Measurements from ENCODE around the gene SEMA4G. TPM values are rescaled to one million over a fixed set of nuclear protein-coding genes. Genes with fewer than 3 reads are reported as not detected.

SEMA4G gene
- total and polyA plus RNA-seq, 2 experiments from 2014 or later, result 5.3 to 8.5 TPM

DNA sequence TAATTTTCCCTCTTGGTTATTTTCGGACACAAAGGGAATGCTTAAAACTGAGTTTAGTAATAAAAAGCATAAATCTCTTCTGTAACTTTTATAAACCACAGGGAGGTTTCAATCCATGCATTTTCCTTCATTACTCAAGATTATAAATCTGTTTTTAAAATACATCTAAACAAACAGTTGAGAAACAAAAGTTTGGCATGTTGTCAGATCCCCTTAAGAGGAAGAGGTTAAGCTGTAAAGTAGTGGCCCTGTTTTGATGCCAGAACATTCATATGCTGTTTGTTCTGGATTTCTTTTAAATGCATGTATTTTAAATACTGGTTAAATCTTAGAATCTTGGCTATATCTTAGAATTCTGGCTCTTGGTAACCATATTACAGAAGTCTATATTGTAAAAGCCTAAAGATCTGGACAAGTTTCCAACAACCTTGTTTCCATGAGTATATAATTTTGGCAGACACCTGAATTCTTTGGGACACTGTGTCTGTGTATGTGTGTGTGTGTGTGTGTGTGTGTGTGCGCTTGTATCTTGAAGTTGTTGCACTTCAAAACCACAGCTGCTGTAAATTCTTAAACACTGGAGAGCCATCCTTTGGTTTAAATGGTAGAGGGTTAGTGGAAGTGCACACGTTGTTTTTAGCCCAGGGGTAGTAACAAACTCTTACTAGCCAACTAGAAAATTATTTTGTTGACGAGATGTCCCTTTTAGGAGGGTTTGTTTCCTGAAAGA lies 6.8 kb upstream of the SEMA4G start:
- 0 out of 2 replicates have a peak, but pooled peaks cover 10% of the 10 kb centered on the region for H3K36me3 ChIP-seq (ENCODE audit: insufficient read depth)
- H3F3A ChIP-seq (replicated peaks; ENCODE audit: low read depth), result no peaks in the 10 kb centered on the region
- Mint-ChIP-seq H3K27me3 (ENCODE audit: insufficient read depth, low read depth, poor library complexity) (no peaks in the 10 kb centered on the region), H3K9me3 (no peaks in the 10 kb centered on the region), H3K36me3 (ENCODE audit: low read depth) (peaks cover 24% of the 10 kb centered on the region; the same call in 2 of the 3 replicates), H3K4me1 (0 out of 3 replicates have a peak, but pooled peaks cover 1% of the 10 kb centered on the region), H3K4me3 (no peak overlapping the region), H3K27ac (no peak overlapping the region)
- TF ChIP-seq, protein P1, sequence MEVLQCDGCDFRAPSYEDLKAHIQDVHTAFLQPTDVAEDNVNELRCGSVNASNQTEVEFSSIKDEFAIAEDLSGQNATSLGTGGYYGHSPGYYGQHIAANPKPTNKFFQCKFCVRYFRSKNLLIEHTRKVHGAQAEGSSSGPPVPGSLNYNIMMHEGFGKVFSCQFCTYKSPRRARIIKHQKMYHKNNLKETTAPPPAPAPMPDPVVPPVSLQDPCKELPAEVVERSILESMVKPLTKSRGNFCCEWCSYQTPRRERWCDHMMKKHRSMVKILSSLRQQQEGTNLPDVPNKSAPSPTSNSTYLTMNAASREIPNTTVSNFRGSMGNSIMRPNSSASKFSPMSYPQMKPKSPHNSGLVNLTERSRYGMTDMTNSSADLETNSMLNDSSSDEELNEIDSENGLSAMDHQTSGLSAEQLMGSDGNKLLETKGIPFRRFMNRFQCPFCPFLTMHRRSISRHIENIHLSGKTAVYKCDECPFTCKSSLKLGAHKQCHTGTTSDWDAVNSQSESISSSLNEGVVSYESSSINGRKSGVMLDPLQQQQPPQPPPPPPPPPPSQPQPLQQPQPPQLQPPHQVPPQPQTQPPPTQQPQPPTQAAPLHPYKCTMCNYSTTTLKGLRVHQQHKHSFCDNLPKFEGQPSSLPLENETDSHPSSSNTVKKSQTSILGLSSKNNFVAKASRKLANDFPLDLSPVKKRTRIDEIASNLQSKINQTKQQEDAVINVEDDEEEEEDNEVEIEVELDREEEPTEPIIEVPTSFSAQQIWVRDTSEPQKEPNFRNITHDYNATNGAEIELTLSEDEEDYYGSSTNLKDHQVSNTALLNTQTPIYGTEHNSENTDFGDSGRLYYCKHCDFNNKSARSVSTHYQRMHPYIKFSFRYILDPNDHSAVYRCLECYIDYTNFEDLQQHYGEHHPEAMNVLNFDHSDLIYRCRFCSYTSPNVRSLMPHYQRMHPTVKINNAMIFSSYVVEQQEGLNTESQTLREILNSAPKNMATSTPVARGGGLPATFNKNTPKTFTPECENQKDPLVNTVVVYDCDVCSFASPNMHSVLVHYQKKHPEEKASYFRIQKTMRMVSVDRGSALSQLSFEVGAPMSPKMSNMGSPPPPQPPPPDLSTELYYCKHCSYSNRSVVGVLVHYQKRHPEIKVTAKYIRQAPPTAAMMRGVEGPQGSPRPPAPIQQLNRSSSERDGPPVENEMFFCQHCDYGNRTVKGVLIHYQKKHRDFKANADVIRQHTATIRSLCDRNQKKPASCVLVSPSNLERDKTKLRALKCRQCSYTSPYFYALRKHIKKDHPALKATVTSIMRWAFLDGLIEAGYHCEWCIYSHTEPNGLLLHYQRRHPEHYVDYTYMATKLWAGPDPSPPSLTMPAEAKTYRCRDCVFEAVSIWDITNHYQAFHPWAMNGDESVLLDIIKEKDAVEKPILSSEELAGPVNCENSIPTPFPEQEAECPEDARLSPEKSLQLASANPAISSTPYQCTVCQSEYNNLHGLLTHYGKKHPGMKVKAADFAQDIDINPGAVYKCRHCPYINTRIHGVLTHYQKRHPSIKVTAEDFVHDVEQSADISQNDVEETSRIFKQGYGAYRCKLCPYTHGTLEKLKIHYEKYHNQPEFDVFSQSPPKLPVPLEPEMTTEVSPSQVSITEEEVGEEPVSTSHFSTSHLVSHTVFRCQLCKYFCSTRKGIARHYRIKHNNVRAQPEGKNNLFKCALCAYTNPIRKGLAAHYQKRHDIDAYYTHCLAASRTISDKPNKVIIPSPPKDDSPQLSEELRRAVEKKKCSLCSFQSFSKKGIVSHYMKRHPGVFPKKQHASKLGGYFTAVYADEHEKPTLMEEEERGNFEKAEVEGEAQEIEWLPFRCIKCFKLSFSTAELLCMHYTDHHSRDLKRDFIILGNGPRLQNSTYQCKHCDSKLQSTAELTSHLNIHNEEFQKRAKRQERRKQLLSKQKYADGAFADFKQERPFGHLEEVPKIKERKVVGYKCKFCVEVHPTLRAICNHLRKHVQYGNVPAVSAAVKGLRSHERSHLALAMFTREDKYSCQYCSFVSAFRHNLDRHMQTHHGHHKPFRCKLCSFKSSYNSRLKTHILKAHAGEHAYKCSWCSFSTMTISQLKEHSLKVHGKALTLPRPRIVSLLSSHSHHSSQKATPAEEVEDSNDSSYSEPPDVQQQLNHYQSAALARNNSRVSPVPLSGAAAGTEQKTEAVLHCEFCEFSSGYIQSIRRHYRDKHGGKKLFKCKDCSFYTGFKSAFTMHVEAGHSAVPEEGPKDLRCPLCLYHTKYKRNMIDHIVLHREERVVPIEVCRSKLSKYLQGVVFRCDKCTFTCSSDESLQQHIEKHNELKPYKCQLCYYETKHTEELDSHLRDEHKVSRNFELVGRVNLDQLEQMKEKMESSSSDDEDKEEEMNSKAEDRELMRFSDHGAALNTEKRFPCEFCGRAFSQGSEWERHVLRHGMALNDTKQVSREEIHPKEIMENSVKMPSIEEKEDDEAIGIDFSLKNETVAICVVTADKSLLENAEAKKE (CRISPR knock-in tag; IDR thresholded peaks at IDR 0.05), result no peak
- no peak for TF ChIP-seq CREB1 (CRISPR knock-in tag; IDR thresholded peaks at IDR 0.05; ENCODE audit: low read depth)
- no peak for TF ChIP-seq NANOG (IDR thresholded peaks at IDR 0.05; ENCODE audit: borderline replicate concordance)
- TF ChIP-seq, protein P2, sequence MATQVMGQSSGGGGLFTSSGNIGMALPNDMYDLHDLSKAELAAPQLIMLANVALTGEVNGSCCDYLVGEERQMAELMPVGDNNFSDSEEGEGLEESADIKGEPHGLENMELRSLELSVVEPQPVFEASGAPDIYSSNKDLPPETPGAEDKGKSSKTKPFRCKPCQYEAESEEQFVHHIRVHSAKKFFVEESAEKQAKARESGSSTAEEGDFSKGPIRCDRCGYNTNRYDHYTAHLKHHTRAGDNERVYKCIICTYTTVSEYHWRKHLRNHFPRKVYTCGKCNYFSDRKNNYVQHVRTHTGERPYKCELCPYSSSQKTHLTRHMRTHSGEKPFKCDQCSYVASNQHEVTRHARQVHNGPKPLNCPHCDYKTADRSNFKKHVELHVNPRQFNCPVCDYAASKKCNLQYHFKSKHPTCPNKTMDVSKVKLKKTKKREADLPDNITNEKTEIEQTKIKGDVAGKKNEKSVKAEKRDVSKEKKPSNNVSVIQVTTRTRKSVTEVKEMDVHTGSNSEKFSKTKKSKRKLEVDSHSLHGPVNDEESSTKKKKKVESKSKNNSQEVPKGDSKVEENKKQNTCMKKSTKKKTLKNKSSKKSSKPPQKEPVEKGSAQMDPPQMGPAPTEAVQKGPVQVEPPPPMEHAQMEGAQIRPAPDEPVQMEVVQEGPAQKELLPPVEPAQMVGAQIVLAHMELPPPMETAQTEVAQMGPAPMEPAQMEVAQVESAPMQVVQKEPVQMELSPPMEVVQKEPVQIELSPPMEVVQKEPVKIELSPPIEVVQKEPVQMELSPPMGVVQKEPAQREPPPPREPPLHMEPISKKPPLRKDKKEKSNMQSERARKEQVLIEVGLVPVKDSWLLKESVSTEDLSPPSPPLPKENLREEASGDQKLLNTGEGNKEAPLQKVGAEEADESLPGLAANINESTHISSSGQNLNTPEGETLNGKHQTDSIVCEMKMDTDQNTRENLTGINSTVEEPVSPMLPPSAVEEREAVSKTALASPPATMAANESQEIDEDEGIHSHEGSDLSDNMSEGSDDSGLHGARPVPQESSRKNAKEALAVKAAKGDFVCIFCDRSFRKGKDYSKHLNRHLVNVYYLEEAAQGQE (IDR thresholded peaks at IDR 0.05; ENCODE audit: unreplicated experiment), result no peak
- TF ChIP-seq ZNF114 (CRISPR knock-in tag; IDR thresholded peaks at IDR 0.05), result no peak
- TF ChIP-seq, protein P3, sequence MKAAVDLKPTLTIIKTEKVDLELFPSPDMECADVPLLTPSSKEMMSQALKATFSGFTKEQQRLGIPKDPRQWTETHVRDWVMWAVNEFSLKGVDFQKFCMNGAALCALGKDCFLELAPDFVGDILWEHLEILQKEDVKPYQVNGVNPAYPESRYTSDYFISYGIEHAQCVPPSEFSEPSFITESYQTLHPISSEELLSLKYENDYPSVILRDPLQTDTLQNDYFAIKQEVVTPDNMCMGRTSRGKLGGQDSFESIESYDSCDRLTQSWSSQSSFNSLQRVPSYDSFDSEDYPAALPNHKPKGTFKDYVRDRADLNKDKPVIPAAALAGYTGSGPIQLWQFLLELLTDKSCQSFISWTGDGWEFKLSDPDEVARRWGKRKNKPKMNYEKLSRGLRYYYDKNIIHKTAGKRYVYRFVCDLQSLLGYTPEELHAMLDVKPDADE (IDR thresholded peaks at IDR 0.05), result no peak
- TF ChIP-seq POLR2AphosphoS5 (IDR thresholded peaks at IDR 0.05; ENCODE audit: low read depth), result no peak
- no peak for TF ChIP-seq EZH2phosphoT487 (IDR thresholded peaks at IDR 0.05; ENCODE audit: unreplicated experiment)
- TF ChIP-seq, protein P4, sequence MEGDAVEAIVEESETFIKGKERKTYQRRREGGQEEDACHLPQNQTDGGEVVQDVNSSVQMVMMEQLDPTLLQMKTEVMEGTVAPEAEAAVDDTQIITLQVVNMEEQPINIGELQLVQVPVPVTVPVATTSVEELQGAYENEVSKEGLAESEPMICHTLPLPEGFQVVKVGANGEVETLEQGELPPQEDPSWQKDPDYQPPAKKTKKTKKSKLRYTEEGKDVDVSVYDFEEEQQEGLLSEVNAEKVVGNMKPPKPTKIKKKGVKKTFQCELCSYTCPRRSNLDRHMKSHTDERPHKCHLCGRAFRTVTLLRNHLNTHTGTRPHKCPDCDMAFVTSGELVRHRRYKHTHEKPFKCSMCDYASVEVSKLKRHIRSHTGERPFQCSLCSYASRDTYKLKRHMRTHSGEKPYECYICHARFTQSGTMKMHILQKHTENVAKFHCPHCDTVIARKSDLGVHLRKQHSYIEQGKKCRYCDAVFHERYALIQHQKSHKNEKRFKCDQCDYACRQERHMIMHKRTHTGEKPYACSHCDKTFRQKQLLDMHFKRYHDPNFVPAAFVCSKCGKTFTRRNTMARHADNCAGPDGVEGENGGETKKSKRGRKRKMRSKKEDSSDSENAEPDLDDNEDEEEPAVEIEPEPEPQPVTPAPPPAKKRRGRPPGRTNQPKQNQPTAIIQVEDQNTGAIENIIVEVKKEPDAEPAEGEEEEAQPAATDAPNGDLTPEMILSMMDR (conservative IDR thresholded peaks at IDR 0.05; ENCODE audit: low read depth in 2 of 2), result no peak
- no peak for TF ChIP-seq STAT1 (IDR thresholded peaks at IDR 0.05; ENCODE audit: unreplicated experiment)
- no peak for TF ChIP-seq EZH2 (IDR thresholded peaks at IDR 0.05; ENCODE audit: low read depth, unreplicated experiment)
- TF ChIP-seq JUNB (IDR thresholded peaks at IDR 0.05; ENCODE audit: unreplicated experiment), result no peak
- no peak for TF ChIP-seq ZNF331 (CRISPR knock-in tag; IDR thresholded peaks at IDR 0.05; ENCODE audit: low read depth)
- DNase-seq (ENCODE audit: low spot score), result no peak
- ATAC-seq, result no peak
- no peaks in the 10 kb centered on the region for H3K4me1 ChIP-seq (ENCODE audit: insufficient read depth)
- H3K9me2 ChIP-seq (ENCODE audit: insufficient read depth), result no peaks in the 10 kb centered on the region
- H2AFZ ChIP-seq, result no peak overlapping the region
- H3K4me3 ChIP-seq, result no peak overlapping the region
- no peaks in the 10 kb centered on the region for H3K79me2 ChIP-seq (replicated peaks; ENCODE audit: insufficient read depth)
- no peaks in the 10 kb centered on the region for H3K27me3 ChIP-seq (ENCODE audit: insufficient read depth)
- no peak overlapping the region for H3K27ac ChIP-seq (ENCODE audit: low read depth)
- no peak overlapping the region for H3K4me2 ChIP-seq
- peaks cover 9% of the 10 kb centered on the region for H4K20me1 ChIP-seq (replicated peaks; ENCODE audit: insufficient read depth)
